SK-N-SH treated with all-trans-retinoic acid at 6 μM for 48 hours (cell line): Measurements from ENCODE around the gene MYCBP2.

Experiments
- ARNTL ChIP-seq: fragments of 450-650 bp; formaldehyde crosslinking; IDR thresholded peaks from 2 replicates; pipeline ENCODE4 v1.5.0; 2020; ENCODE audit warnings: low read depth, mild to moderate bottlenecking, moderate library complexity, borderline replicate concordance
- BACH2 ChIP-seq: fragments of 250-450 bp; sonication (Bioruptor Pico); IDR thresholded peaks from 2 replicates; pipeline ENCODE4 v1.9.0; 2021; ENCODE audit warnings: mild to moderate bottlenecking, borderline replicate concordance
- ESRRG ChIP-seq: fragments of 250-450 bp; sonication (Bioruptor Pico); IDR thresholded peaks from 2 replicates; pipeline ENCODE4 v1.6.1; 2021; ENCODE audit warnings: mild to moderate bottlenecking
- GLIS3 ChIP-seq: fragments of 250-450 bp; sonication (Bioruptor Pico); IDR thresholded peaks from 2 replicates; pipeline ENCODE4 v1.5.0; 2020; ENCODE audit warnings: mild to moderate bottlenecking, moderate library complexity
- RARB ChIP-seq: fragments of 250-450 bp; sonication (Bioruptor Pico); IDR thresholded peaks from 2 replicates; pipeline ENCODE4 v1.8.0; 2021; ENCODE audit warnings: mild to moderate bottlenecking, moderate library complexity
- ZC3H10 ChIP-seq: fragments of 250-450 bp; sonication (Bioruptor Pico); IDR thresholded peaks from 2 replicates; pipeline ENCODE4 v1.5.1; 2021; ENCODE audit warnings: mild to moderate bottlenecking, moderate library complexity
- ZFP3 ChIP-seq: fragments of 250-450 bp; sonication (Bioruptor Pico); IDR thresholded peaks from 2 replicates; pipeline ENCODE4 v1.5.0; 2020; ENCODE audit warnings: mild to moderate bottlenecking, moderate library complexity
- ZFP30 ChIP-seq: fragments of 450-650 bp; formaldehyde crosslinking; IDR thresholded peaks from 2 replicates; pipeline ENCODE4 v1.5.0; 2022; ENCODE audit warnings: mild to moderate bottlenecking, moderate library complexity
- ZNF565 ChIP-seq: fragments of 450-650 bp; formaldehyde crosslinking; conservative IDR thresholded peaks from 2 replicates; pipeline ENCODE4 v1.5.0; 2020; ENCODE audit warnings: low read depth, mild to moderate bottlenecking, moderate library complexity
- ZNF8 ChIP-seq: fragments of 450-650 bp; formaldehyde crosslinking; IDR thresholded peaks from 2 replicates; pipeline ENCODE4 v1.5.0; 2020; ENCODE audit warnings: mild to moderate bottlenecking, moderate library complexity
- TF ChIP-seq, protein P1 (sequence below): fragments of 250-450 bp; sonication (Bioruptor Pico); IDR thresholded peaks from 2 replicates; pipeline ENCODE4 v1.5.1; 2020; ENCODE audit warnings: low read depth, mild to moderate bottlenecking, moderate library complexity
- TF ChIP-seq, protein P2 (sequence below): fragments of 250-450 bp; sonication (Bioruptor Pico); IDR thresholded peaks from 2 replicates; pipeline ENCODE4 v1.8.0; 2020; ENCODE audit warnings: mild to moderate bottlenecking, moderate library complexity, borderline replicate concordance

DNA sequence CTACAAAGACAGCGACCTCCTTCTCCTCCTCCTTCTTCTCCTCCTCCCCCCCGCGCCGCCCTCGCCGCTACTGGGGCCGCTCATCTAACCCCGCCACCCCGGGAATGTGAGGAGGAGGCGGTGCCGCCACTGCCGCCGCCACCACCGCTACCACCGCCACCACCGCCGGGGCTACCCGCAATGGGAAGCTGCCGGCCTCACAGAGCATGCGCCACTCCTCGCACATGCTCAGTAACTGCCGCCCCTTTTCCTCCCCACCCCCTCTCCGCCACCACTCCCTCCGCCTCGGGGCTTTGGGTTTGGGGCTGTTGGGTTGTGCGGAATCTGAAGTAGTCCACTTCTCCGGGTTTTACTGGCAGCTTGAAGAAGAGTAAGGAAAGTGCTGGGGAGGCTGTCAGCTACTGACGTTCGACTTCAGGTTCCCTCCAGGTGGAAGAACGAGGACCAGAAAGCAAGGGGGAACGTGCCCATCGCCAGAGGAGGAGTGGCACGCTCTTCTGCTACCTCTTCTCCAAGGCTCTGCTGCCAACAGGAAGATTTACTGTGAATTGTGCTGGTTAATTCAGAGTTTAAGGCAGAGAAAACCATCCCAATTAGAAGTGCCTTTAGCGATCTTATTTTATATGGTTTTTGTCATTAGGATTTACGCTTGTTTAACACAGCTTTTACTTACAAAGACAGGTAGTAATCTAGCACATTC is at the start of gene MYCBP2:
- TF ChIP-seq ZFP30 (CRISPR knock-in tag) (no peak), ESRRG (CRISPR knock-in tag) (no peak), ARNTL (CRISPR knock-in tag) (no peak), ZC3H10 (no peak), ZNF8 (CRISPR knock-in tag) (no peak), GLIS3 (CRISPR knock-in tag) (no peak), BACH2 (CRISPR knock-in tag) (no peak), RARB (CRISPR knock-in tag) (no peak), ZNF565 (CRISPR knock-in tag) (no peak), ZFP3 (no peak)
- TF ChIP-seq, protein P1, sequence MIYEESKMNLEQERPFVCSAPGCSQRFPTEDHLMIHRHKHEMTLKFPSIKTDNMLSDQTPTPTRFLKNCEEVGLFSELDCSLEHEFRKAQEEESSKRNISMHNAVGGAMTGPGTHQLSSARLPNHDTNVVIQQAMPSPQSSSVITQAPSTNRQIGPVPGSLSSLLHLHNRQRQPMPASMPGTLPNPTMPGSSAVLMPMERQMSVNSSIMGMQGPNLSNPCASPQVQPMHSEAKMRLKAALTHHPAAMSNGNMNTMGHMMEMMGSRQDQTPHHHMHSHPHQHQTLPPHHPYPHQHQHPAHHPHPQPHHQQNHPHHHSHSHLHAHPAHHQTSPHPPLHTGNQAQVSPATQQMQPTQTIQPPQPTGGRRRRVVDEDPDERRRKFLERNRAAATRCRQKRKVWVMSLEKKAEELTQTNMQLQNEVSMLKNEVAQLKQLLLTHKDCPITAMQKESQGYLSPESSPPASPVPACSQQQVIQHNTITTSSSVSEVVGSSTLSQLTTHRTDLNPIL (CRISPR knock-in tag), result no peak
- TF ChIP-seq, protein P2, sequence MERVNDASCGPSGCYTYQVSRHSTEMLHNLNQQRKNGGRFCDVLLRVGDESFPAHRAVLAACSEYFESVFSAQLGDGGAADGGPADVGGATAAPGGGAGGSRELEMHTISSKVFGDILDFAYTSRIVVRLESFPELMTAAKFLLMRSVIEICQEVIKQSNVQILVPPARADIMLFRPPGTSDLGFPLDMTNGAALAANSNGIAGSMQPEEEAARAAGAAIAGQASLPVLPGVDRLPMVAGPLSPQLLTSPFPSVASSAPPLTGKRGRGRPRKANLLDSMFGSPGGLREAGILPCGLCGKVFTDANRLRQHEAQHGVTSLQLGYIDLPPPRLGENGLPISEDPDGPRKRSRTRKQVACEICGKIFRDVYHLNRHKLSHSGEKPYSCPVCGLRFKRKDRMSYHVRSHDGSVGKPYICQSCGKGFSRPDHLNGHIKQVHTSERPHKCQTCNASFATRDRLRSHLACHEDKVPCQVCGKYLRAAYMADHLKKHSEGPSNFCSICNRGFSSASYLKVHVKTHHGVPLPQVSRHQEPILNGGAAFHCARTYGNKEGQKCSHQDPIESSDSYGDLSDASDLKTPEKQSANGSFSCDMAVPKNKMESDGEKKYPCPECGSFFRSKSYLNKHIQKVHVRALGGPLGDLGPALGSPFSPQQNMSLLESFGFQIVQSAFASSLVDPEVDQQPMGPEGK (CRISPR knock-in tag), result no peak
